Esophagus muscularis mucosa (tissue), 4 donors: ENCODE data around the gene PUM2. TPM values are rescaled to one million over a fixed set of nuclear protein-coding genes. Genes with fewer than 3 reads are reported as not detected.
A peak's percentile ranks its signal among the peaks of the same experiment; 100 is the strongest.
"Not testable (repeated sequence)": the region's sequence is repeated elsewhere in the genome, so short reads cannot be mapped to it uniquely, and the experiment has no call there.

Source experiments
- DNase-seq: peaks from one replicate; pipeline ENCODE4 v3.0.0-alpha.2; 2017; ENCODE audit errors: extremely low spot score
- H3K27ac ChIP-seq, 4 donors: fragments of 200-600 bp; sonication (generic); replicated peaks in 1 of 4; 1 replicate in 3 of 4; 2 replicates in 1 of 4; pipeline ENCODE4 v1.5.1; 2016 to 2019; ENCODE audit warnings: mild to moderate bottlenecking in 1 of 4
- H3K27me3 ChIP-seq, 4 donors: fragments of 200-600 bp; sonication (generic); one replicate each; pipeline versions ENCODE4 v1.5.1 to v1.6.0; 2016 to 2019
- H3K36me3 ChIP-seq, 4 donors: fragments of 200-600 bp; sonication (generic); one replicate each; pipeline ENCODE4 v1.5.1; 2016 to 2019
- H3K4me1 ChIP-seq, 4 donors: fragments of 200-600 bp; sonication (generic); one replicate each; pipeline ENCODE4 v1.5.1; 2016 to 2019
- H3K4me3 ChIP-seq, 4 donors: fragments of 200-600 bp; sonication (generic); 1 replicate in 2 of 4; 2 replicates in 2 of 4; pipeline ENCODE4 v1.5.1; 2016 to 2019; ENCODE audit warnings: mild to moderate bottlenecking in 4 of 4, moderate library complexity in 1 of 4
- H3K9me3 ChIP-seq, 4 donors: fragments of 200-600 bp; sonication (generic); 1 replicate in 3 of 4; 2 replicates in 1 of 4; pipeline ENCODE4 v1.5.1; 2016 to 2019
- CTCF ChIP-seq, 3 experiments: fragments of 200-600 bp in 2 of 3; fragments of 450-650 bp in 1 of 3; sonication (generic) in 2 of 3; IDR thresholded peaks; one replicate each; pipeline ENCODE4 v1.5.1; 2017 to 2019; ENCODE audit warnings: antibody characterized with exemption in 3 of 3, mild to moderate bottlenecking in 2 of 3, moderate library complexity in 1 of 3
- EP300 ChIP-seq: sonication (generic); formaldehyde crosslinking; IDR thresholded peaks from one replicate; pipeline ENCODE4 v1.6.1; 2017; ENCODE audit warnings: antibody characterized with exemption
- POLR2A ChIP-seq: fragments of 450-650 bp; IDR thresholded peaks from one replicate; pipeline ENCODE4 v1.6.1; 2017; ENCODE audit warnings: antibody characterized with exemption, moderate library complexity, mild to moderate bottlenecking, low read depth
- POLR2AphosphoS5 ChIP-seq, 2 donors: sonication (generic); formaldehyde crosslinking; IDR thresholded peaks; one replicate each; pipeline ENCODE4 v1.6.1; 2017; ENCODE audit warnings: antibody characterized with exemption in 2 of 2
- WGBS: methylation state at CpG from one replicate; pipeline ENCODE4 v1.1.5; 2018; 5-methylcytosine and 5-hydroxymethylcytosine counted together
- intact Hi-C: fragments of 100-400 bp; cut with DNase I; formaldehyde crosslinking; loops from one replicate; pipeline ENCODE4 v1.15.1; 2023
- total RNA-seq, 4 donors: library from RNA; depleted of rRNA; stranded (reverse); fragments of >200 nt; gene quantifications; one replicate each; pipeline versions ENCODE4 v1.1.0 to v1.2.1, GENCODE V29; 2016

PUM2 gene
- total RNA-seq, 4 donors from 2014 or later, result 73.7 to 113 (median 93.1) TPM

GRCh38 chr2:20378341-20378740, 27.7 kb upstream of the PUM2 start:
- no peak for DNase-seq
- TF ChIP-seq CTCF (IDR thresholded peaks at IDR 0.05), result no peak
- TF ChIP-seq POLR2AphosphoS5 (IDR thresholded peaks at IDR 0.05), result no peak
- no peak for TF ChIP-seq POLR2A
- no peak for TF ChIP-seq EP300

GRCh38 chr2:20377741-20378140, 27.1 kb upstream of the PUM2 start:
- WGBS, result 76% methylated on average over 4 of the region's 4 CpGs
- H3K27me3 ChIP-seq, result no peaks in the 10 kb centered on the region
- no peak overlapping the region for H3K4me3 ChIP-seq
- no peak for DNase-seq
- intact Hi-C loops, result no loop called here
- H3K4me1 ChIP-seq, result peaks cover 13 to 44% (median 42%) of the 10 kb centered on the region in 4 donors
- no peaks in the 10 kb centered on the region for H3K9me3 ChIP-seq
- peak overlapping the region in 3 of 4 donors; percentile 74 to 80 (median 75) for H3K27ac ChIP-seq
- H3K36me3 ChIP-seq, result no peaks in the 10 kb centered on the region
- TF ChIP-seq EP300, result no peak
- TF ChIP-seq CTCF (IDR thresholded peaks at IDR 0.05), result no peak
- TF ChIP-seq POLR2AphosphoS5 (IDR thresholded peaks at IDR 0.05), result peak in 1 of 2 donors; percentile 32
- no peak for TF ChIP-seq POLR2A

More at GRCh38 chr2:20378341-20378740, 27.7 kb upstream of the PUM2 start:
- H3K36me3 ChIP-seq, result no peaks in the 10 kb centered on the region
- intact Hi-C loops, result no loop called here
- no peak overlapping the region for H3K4me3 ChIP-seq
- no peaks in the 10 kb centered on the region for H3K9me3 ChIP-seq
- H3K27ac ChIP-seq, result peak overlapping the region; percentile 72 to 80 (median 74)
- no peaks in the 10 kb centered on the region for H3K27me3 ChIP-seq
- H3K4me1 ChIP-seq, result peaks cover 13 to 44% (median 42%) of the 10 kb centered on the region in 4 donors
- WGBS, result 83% methylated on average over 8 of the region's 8 CpGs

- intact Hi-C loops, H3K27ac ChIP-seq, H3K27me3 ChIP-seq, DNase-seq, H3K4me3 ChIP-seq, H3K36me3 ChIP-seq, H3K9me3 ChIP-seq: not testable (repeated sequence)
- H3K4me1 ChIP-seq, result peaks cover 6 to 24% (median 19%) of the 10 kb centered on the region in 4 donors
- 85% methylated on average over 12 of the region's 13 CpGs for WGBS
Measured at GRCh38 chr2:20374982-20375381, 24.3 kb upstream of the PUM2 start.

- H3K9me3 ChIP-seq, result no peaks in the 10 kb centered on the region
- intact Hi-C loops, result no loop called here
Measured at GRCh38 chr2:20372896-20373640, 22.4 kb upstream of the PUM2 start.

More at GRCh38 chr2:20372896-20373640, 22.4 kb upstream of the PUM2 start:
- H3K27me3 ChIP-seq, result no peaks in the 10 kb centered on the region
- H3K27ac ChIP-seq, result no peak overlapping the region
- no peaks in the 10 kb centered on the region for H3K36me3 ChIP-seq
- WGBS, result 63% methylated on average over 3 of the region's 3 CpGs
- H3K4me1 ChIP-seq, result peaks cover 0 to 8% (median 1%) of the 10 kb centered on the region in 4 donors
- H3K4me3 ChIP-seq, result no peak overlapping the region
- no peak for DNase-seq
- TF ChIP-seq POLR2A, result no peak
- TF ChIP-seq EP300, result no peak
- no peak for TF ChIP-seq CTCF (IDR thresholded peaks at IDR 0.05)
- TF ChIP-seq POLR2AphosphoS5 (IDR thresholded peaks at IDR 0.05), result no peak
